ENCODE data around the gene IGSF21. TPM values are rescaled to one million over a fixed set of nuclear protein-coding genes. Genes with fewer than 3 reads are reported as not detected.

IGSF21 gene
- total and polyA plus RNA-seq, 10 of the 15 experiments (the other 5 are each of a cell fraction or from before 2014, with no cell fraction given), result 0.03 to 0.49 TPM; not detected in 8

DNA sequence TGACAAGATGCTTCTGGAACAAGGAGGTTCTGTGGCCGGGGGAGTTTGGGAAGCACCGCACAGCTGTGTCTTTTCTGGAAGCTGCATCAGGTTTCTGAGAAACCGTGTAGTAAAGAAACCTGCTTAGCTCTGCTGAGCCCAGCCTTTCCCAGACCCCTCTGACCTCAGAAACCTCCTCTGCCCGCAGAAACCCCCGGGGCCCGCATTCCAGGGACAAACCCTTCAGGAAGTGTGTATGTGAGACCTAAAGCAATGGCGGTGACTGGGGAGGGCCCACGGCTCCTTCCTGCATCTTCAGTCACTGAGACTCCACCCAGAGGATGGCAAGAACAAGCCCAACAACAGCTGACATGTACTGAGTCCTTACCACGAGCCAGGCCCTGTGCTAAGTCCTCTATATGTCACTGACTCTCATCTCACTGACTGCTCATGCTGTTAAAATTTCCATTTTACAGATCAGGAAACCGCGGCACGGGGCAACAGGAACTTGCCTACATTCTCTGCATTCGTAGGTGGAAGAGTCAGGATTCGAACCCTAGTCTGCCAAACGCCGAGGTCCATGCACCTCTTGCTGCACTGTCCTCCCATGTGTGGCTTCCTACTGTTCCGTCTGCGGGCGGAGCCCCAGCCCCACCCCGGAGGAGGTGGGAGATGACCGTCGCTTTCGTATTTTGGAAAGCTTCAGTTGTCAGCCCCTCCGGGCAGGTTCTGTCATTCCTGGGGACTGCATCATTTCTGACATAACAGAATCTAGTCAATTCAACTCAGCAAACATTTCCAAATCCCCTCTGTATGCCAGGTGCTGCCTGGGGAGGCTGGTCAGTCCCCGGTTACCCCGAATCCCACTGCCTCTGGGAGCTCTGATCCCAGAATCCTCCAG lies 299.8 kb downstream of the IGSF21 start (continued):
- TF ChIP-seq, protein P1, sequence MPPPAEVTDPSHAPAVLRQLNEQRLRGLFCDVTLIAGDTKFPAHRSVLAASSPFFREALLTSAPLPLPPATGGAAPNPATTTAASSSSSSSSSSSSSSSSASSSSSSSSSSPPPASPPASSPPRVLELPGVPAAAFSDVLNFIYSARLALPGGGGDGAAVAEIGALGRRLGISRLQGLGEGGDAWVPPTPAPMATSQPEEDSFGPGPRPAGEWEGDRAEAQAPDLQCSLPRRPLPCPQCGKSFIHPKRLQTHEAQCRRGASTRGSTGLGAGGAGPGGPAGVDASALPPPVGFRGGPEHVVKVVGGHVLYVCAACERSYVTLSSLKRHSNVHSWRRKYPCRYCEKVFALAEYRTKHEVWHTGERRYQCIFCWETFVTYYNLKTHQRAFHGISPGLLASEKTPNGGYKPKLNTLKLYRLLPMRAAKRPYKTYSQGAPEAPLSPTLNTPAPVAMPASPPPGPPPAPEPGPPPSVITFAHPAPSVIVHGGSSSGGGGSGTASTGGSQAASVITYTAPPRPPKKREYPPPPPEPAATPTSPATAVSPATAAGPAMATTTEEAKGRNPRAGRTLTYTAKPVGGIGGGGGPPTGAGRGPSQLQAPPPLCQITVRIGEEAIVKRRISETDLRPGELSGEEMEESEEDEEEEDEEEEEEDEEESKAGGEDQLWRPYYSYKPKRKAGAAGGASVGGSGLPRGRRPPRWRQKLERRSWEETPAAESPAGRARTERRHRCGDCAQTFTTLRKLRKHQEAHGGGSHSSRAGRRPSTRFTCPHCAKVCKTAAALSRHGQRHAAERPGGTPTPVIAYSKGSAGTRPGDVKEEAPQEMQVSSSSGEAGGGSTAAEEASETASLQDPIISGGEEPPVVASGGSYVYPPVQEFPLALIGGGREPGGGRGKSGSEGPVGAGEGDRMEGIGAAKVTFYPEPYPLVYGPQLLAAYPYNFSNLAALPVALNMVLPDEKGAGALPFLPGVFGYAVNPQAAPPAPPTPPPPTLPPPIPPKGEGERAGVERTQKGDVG (CRISPR knock-in tag; IDR thresholded peaks at IDR 0.05), result no peak
- TF ChIP-seq SIN3A (IDR thresholded peaks at IDR 0.05; ENCODE audit: low read depth, low read length), result no peak
- no peak for TF ChIP-seq SMARCA5 (IDR thresholded peaks at IDR 0.05)

DNA sequence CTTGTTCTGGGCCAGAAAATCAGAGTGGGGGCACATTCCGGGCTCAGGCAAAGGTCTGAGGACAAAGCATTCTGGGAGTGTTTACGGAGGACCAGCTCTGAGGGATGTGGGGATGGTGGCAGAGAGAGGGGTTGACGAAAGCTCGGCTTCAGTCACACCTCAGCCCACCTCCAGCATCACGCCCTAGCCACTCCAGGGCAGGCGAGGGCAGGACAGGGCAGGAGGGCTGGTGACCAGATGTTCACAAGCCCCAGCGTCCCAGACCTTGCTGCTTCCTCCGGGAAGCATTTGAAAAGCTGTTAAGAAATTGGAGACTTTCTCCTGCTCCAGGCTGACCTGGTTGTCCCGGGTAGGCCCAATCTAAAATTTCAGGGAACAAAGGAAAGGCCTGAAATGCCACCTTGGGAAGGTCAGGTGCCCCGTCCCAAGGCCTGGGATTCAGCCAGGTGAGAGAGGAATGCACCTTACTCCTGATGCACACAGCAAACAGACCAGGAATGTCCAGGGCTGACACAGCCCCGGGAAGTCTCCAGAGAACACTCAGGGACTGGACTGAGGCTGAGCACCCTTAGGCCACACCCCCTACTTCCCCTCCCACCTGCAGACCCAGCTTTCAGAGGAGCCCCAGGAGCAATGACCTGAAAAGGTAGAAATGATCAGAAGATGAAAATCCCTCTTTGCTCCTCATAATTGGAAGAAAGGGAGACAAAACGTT lies 301.2 kb downstream of the IGSF21 start:
- H4K20me1 ChIP-seq (ENCODE audit: control insufficient read depth, insufficient read depth), result no peaks in the 10 kb centered on the region
- in situ Hi-C loops (cut with MboI) (no loop called here), intact Hi-C loops (cut with micrococcal nuclease; ENCODE audit: unreplicated experiment) (no loop called here)
- no peak overlapping the region for H3K4me3 ChIP-seq
- no peaks in the 10 kb centered on the region for H3K36me3 ChIP-seq (ENCODE audit: control insufficient read depth in 2 of 2, insufficient read depth in 2 of 2, low read length in 1 of 2)
- no peak overlapping the region for H2AFZ ChIP-seq (ENCODE audit: control insufficient read depth, low read depth, low read length)
- ChIA-PET SMC1A (ENCODE audit: uncharacterized antibody, unreplicated experiment) (no interaction called here), RAD21 (ENCODE audit: unreplicated experiment) (no interaction called here), CTCF (no interaction called here), POLR2A (no interaction called here)
- H3K79me2 ChIP-seq (ENCODE audit: control insufficient read depth, insufficient read depth, low read length), result no peaks in the 10 kb centered on the region
- BruUV-seq (replicated peaks), result no TSS peak
- 29% methylated on average over 12 of the region's 12 CpGs for WGBS (ENCODE audit: insufficient coverage, insufficient replicate concordance, low lambda C conversion rate, missing lambda C conversion rate)
- no peak overlapping the region for H3K27ac ChIP-seq (ENCODE audit: control insufficient read depth, insufficient read depth)
- no peak overlapping the region for H3K9ac ChIP-seq (ENCODE audit: control insufficient read depth, insufficient read depth, low read length)
- peaks cover 7% of the 10 kb centered on the region; the same call in 2 of the 3 replicates for H3K9me3 ChIP-seq (replicated peaks; ENCODE audit: control insufficient read depth, insufficient read depth, low read length)
- no peak overlapping the region for H3K4me2 ChIP-seq (ENCODE audit: control insufficient read depth, insufficient read depth)
- ATAC-seq (no peak), DNase-seq (ENCODE audit: low read depth, low spot score) (no peak), FAIRE-seq (no peak)
- H3K4me1 ChIP-seq (ENCODE audit: control insufficient read depth, insufficient read depth, low read length), result no peaks in the 10 kb centered on the region
- no peaks in the 10 kb centered on the region; a peak in 1 of 4 replicates for H3K27me3 ChIP-seq (replicated peaks in 1 of 2; ENCODE audit: control insufficient read depth in 2 of 2, insufficient read depth in 2 of 2, low read length in 1 of 2)
- TF ChIP-seq, protein P2, sequence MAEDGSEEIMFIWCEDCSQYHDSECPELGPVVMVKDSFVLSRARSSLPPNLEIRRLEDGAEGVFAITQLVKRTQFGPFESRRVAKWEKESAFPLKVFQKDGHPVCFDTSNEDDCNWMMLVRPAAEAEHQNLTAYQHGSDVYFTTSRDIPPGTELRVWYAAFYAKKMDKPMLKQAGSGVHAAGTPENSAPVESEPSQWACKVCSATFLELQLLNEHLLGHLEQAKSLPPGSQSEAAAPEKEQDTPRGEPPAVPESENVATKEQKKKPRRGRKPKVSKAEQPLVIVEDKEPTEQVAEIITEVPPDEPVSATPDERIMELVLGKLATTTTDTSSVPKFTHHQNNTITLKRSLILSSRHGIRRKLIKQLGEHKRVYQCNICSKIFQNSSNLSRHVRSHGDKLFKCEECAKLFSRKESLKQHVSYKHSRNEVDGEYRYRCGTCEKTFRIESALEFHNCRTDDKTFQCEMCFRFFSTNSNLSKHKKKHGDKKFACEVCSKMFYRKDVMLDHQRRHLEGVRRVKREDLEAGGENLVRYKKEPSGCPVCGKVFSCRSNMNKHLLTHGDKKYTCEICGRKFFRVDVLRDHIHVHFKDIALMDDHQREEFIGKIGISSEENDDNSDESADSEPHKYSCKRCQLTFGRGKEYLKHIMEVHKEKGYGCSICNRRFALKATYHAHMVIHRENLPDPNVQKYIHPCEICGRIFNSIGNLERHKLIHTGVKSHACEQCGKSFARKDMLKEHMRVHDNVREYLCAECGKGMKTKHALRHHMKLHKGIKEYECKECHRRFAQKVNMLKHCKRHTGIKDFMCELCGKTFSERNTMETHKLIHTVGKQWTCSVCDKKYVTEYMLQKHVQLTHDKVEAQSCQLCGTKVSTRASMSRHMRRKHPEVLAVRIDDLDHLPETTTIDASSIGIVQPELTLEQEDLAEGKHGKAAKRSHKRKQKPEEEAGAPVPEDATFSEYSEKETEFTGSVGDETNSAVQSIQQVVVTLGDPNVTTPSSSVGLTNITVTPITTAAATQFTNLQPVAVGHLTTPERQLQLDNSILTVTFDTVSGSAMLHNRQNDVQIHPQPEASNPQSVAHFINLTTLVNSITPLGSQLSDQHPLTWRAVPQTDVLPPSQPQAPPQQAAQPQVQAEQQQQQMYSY (CRISPR knock-in tag; IDR thresholded peaks at IDR 0.05), result no peak
- TF ChIP-seq PAX5 (IDR thresholded peaks at IDR 0.05; ENCODE audit: borderline replicate concordance, low read depth, low read length), result no peak
- no peak for TF ChIP-seq NR2C2 (IDR thresholded peaks at IDR 0.05; ENCODE audit: borderline replicate concordance, control insufficient read depth, insufficient read length, low read depth)
- TF ChIP-seq MTA2 (IDR thresholded peaks at IDR 0.05; ENCODE audit: low read depth), result no peak
- TF ChIP-seq, protein P3, sequence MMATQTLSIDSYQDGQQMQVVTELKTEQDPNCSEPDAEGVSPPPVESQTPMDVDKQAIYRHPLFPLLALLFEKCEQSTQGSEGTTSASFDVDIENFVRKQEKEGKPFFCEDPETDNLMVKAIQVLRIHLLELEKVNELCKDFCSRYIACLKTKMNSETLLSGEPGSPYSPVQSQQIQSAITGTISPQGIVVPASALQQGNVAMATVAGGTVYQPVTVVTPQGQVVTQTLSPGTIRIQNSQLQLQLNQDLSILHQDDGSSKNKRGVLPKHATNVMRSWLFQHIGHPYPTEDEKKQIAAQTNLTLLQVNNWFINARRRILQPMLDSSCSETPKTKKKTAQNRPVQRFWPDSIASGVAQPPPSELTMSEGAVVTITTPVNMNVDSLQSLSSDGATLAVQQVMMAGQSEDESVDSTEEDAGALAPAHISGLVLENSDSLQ (IDR thresholded peaks at IDR 0.05), result no peak
- TF ChIP-seq JUNB (IDR thresholded peaks at IDR 0.05), result no peak
- TF ChIP-seq CBX3 (IDR thresholded peaks at IDR 0.05; ENCODE audit: borderline replicate concordance, low read depth), result no peak
- no peak for TF ChIP-seq KDM1A (IDR thresholded peaks at IDR 0.05; ENCODE audit: borderline replicate concordance)
- TF ChIP-seq SREBF1 (IDR thresholded peaks at IDR 0.05; ENCODE audit: low read length), result no peak
- TF ChIP-seq WRNIP1 (IDR thresholded peaks at IDR 0.05; ENCODE audit: borderline replicate concordance, low read depth, low read length), result no peak
- TF ChIP-seq CHD4 (IDR thresholded peaks at IDR 0.05), result no peak

Data from GM12878 (cell line).